GM21576 (cell line): ENCODE results near the gene UPF1.

Experiments used
- ATAC-seq: cut with Tn5 transposase; IDR thresholded peaks from one replicate; pipeline ENCODE4 v1.9.1; 2021; ENCODE audit warnings: mild to moderate bottlenecking, moderate library complexity; ENCODE audit not compliant: unreplicated experiment

The UPF1 gene

DNA sequence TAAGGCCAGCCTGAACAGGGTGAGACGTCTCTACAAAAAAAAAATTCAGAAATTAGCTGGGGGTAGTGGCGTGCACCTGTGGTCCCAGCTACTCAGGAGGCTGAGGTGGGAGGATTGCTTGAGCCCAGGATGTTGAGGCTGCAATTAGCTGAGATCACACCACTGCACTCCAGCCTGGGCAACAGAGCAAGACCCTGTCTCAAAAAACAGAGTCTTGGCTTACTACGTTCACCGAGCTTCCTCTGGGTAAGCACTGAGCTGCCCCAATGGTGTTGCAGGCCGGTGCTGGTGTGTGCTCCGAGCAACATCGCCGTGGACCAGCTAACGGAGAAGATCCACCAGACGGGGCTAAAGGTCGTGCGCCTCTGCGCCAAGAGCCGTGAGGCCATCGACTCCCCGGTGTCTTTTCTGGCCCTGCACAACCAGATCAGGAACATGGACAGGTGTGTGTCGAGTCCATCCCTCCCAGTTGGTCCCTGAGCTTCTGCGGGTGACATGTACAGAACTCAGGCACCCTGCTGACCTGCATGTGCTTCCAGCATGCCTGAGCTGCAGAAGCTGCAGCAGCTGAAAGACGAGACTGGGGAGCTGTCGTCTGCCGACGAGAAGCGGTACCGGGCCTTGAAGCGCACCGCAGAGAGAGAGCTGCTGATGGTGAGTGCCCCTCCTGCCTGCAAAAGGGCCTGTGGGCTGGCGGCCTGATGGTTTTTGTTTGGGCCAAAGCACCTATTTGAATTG, 24.1 kb downstream of the UPF1 start:
- no peak for ATAC-seq

DNA sequence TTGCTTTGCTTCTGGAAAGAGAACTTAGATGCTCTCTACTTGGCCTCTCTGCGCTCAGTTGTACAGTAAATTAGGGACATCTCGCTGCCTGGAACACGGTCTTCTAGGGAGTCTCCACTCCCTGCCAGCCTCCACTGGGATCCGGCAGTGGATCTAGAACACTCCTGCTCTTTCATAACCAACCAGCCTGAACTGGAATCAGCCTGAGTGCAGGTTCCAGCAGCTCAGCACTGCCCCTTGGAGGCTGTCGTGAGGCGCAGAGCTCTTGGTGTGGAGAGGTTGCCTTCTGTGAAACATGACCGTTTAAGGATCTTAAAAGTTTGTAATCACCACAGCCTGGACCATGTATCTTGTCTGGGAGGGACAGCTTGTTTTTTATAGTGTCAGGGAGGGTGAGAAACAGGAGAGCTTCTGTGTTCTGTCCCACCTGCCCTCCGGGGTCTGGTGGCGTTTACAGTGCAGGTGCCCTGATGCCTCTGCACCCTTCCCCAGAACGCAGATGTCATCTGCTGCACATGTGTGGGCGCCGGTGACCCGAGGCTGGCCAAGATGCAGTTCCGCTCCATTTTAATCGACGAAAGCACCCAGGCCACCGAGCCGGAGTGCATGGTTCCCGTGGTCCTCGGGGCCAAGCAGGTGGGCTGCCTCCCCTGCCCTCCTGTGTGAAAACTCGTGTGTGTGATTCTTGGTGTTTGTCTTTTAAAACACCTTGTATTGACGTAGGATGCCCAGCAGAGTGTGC, 24.8 kb downstream of the UPF1 start:
- ATAC-seq = no peak

DNA sequence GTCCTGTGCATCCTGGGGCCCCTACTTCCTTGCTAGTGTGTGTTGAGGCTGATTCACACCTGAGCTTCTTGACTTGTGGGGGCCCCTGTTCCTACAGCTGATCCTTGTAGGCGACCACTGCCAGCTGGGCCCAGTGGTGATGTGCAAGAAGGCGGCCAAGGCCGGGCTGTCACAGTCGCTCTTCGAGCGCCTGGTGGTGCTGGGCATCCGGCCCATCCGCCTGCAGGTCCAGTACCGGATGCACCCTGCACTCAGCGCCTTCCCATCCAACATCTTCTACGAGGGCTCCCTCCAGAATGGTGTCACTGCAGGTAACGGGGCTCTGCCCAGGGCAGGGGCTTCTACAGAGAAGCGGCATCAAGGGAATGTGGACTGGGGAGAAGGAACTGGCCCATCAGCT, 25.5 kb downstream of the UPF1 start:
- ATAC-seq = no peak

DNA sequence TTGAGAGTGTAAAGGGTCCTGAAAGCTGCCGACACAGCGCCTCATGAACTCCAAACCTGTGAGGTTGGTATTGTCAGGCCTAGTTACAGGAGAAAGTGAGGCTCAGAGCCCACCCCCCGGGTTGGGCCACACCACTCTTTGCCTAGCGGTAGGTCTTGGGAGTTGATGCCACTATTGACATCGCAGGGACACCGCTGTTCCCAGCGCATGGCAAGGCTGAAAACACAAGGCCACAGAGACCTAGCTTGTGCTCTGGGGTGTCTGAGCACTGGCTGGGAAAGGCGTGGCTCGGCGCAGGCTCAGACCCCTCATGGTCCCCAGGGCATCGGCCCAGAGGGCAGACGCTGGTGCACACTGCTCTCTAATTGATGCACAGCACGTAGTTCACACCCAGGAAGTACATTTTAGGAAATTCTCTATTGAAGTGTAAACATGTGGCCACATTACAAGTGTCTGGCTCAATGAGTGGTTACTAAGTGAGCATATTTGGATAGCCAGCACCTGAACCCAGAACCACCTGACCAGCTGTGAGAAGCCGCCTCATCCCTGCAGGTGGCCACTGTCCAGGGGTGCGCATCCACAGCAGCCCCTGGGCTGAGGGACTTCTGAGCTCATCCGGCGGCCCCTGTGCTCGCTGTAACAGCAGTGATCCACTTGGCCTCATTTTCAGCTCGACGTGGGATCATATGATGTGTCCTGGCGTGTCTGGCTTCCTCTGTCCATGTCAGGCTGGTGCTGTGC, 27.3 kb downstream of the UPF1 start:
- no peak for ATAC-seq

DNA sequence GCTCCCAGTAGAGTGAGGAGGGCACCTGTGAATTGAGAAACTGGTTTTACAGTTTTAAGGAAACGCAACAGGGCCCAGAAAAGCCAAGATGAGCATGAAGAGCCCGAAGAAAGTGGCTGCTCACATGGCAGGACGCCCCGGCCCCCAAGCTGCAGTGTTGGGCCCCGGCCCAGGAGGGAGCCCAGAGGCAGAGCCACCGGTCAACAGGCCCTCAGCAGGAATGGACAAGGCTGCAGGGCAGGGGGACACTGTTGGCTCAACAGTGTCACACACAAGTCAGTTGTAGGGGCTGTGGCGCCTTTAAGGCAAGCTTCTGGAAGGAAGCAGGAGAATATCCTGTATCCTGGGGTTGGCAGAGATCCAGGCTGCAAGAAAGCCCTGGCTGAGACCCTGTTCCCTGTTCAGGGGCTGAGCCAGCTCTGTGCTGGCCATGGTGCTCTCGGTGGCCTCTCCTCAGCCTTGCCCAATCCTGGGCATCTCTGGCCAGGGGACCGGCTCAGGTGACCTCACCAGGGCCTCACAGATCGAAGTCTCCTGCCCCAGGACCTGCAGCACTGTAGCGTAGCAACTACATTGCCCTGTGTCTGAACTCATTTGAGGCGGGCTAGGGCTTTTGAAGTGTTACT, 28.0 kb downstream of the UPF1 start:
- no peak for ATAC-seq

DNA sequence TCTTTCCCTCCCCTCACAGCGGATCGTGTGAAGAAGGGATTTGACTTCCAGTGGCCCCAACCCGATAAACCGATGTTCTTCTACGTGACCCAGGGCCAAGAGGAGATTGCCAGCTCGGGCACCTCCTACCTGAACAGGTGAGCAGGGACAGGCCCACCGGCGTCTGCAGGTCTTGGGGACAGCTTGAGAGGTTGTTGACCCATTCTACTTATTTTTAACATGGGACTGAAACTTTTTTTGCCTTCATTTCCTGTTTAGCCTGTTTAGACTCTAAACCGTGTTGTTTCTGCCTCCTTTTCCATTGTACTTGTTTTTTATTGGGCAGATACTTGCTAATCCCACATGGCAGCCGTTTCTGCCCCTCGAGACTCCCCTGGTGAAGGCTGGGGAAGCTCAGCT, 28.5 kb downstream of the UPF1 start:
- no peak for ATAC-seq

DNA sequence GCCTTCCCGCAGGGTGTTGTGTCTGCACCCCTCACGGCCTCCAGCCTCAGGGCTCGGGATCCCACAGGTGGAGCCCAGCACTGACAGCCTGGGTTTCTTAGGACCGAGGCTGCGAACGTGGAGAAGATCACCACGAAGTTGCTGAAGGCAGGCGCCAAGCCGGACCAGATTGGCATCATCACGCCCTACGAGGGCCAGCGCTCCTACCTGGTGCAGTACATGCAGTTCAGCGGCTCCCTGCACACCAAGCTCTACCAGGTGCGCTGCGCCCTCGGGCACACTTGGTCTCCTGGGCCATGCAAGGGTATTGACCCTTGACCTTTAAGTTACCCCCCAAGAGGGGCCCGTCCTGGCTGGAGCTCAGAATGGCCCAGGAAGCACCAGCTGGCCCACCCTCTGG, 29.0 kb downstream of the UPF1 start:
- no peak for ATAC-seq

DNA sequence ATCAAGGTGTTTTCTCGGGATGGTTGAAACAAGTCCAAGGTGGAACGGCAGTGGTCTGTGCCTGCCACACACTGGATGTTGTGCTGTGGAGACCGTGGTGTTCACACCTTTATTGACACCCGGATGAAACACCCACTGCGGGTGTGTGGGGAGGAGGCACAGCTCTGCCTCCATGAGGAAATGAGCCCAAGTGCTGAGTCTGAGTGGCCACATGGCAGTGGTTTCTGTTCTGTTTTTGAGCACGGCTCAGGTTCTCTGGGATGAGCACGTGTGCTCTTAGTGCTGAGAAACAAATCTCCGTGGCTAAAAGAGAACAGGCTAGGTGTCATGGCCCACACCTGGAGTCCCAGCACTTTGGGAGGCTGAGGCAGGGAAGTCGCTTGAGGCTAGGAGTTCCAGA, 29.5 kb downstream of the UPF1 start:
- ATAC-seq = no peak

DNA sequence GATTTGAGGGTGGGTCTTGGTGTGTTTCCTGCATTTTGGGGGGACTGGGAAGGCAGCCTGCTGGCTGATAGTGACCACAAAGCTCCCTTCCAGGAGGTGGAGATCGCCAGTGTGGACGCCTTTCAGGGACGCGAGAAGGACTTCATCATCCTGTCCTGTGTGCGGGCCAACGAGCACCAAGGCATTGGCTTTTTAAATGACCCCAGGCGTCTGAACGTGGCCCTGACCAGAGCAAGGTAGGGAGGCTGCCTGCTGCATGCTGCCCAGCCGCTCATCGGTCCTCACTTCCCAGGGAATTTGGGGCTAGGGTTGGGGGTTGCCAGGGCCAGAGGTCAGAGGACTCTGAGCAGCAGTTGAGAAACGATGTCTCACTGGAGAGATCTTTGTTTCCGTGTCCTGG, 30.2 kb downstream of the UPF1 start:
- no peak for ATAC-seq

DNA sequence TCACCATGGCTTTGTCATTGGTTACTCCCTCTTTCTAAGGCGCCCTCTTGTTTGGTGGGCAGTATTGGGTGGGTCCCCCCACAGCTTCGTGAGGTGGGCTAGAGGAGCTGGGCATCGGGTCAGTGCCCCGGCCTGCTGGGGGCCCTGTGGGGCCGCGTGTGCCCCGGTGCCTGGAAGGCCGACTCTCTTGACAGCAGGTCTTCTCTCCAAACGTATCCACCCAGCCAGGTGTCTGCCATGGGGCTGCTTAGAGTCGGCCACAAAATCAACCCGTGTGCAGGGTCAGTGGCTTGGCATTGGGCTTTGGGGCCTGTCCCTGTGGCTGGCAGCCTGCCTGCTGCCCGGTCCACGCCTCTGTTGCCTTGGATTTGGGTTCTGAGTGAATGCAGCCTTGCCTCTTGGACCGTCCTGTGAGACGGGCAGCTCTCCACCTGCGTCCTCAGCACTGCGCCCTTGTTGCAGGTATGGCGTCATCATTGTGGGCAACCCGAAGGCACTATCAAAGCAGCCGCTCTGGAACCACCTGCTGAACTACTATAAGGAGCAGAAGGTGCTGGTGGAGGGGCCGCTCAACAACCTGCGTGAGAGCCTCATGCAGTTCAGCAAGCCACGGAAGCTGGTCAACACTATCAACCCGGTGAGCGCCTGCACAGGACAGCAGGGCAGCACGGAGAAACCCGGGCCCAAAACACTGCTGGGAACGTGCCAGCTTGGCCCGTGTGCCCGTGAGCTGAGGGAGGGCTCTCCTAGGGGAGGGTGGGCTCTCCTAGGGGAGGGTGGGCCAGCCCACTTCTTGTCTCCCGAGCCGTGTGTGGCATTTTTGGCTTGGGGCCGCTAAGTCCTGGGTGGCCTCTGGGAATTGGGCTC, 31.4 kb downstream of the UPF1 start:
- ATAC-seq = no peak

DNA sequence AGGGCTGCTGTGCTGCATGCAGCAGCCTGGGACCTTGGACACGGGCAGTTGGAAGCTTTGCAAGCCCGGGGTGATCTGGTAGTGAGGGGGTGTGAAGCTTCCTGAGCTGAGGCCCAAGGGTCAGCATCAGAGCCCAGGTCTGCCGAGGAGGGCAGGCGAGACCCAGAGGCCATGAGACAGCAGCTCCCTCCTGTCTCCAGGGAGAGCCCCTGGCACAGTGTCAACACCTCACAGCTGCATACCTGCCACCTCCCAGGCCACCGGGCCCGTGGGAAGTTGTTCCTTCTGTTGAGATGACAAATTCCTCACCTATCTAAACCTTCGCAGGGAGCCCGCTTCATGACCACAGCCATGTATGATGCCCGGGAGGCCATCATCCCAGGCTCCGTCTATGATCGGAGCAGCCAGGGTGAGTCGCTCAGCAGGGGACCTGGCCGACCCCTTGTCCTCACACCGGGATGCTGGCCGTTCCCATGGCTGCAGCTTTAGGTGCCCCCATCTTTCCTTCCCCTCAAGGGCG, 32.1 kb downstream of the UPF1 start:
- no peak for ATAC-seq

DNA sequence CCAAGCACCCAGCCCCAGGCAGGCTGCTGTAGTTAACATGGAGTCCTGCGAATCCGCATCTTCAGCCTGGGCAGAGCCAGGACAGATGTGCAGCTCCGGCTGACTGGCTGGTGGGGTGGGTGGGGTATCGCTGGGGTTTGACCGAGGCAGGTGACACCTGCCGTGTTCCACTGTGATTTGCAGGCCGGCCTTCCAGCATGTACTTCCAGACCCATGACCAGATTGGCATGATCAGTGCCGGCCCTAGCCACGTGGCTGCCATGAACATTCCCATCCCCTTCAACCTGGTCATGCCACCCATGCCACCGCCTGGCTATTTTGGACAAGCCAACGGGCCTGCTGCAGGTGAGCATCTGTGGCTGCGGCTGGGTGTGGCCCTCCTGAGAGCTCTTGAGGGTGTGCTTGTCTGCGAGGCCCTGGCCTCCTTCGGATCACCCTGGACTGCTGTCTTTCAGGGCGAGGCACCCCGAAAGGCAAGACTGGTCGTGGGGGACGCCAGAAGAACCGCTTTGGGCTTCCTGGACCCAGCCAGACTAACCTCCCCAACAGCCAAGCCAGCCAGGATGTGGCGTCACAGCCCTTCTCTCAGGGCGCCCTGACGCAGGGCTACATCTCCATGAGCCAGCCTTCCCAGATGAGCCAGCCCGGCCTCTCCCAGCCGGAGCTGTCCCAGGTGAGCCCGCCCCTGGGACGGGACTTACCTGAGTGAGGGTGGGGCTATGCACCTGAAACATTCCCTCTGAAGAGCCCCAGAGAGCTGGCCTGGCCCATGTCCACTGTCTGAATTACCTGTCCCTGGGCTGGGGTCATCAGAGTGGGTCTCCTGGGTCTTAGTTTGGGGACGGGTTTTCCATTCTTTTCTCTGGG, 33.6 kb downstream of the UPF1 start:
- no peak for ATAC-seq

DNA sequence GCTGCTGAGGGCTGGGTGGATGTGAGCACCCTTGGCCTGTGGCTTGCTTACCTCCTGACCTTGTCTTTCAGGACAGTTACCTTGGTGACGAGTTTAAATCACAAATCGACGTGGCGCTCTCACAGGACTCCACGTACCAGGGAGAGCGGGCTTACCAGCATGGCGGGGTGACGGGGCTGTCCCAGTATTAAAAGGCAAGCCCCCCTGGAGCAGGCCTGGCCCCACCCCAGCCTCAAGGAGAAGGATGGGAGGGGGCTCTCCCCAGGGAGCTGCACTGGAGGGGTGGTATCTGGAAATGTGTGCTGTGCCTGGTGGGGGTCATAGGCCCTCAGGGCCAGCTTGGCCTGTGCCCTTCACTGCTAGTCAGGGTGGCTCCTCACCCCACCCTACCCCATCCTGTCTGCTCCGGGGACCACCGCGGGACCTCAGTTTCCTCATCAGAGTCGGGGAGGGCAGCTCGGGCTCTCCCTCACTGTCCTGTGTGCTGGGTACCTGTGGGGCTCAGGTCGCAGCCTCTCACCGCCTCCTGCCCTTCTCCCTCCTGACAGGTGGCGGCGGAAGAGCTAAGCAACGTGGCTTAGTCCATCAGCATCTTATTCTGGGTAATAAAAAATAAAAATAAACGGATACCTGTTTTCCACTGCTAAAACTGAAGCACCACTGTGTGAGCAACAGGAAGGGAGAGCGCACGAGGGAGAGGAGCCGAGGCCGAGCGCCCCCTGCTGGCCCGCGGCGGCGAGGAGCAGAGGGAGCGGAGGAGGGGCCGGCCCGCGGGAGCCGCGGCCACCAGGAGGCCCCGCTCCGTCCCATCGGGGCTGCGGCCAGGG, 34.4 kb downstream of the UPF1 start:
- no peak for ATAC-seq

DNA sequence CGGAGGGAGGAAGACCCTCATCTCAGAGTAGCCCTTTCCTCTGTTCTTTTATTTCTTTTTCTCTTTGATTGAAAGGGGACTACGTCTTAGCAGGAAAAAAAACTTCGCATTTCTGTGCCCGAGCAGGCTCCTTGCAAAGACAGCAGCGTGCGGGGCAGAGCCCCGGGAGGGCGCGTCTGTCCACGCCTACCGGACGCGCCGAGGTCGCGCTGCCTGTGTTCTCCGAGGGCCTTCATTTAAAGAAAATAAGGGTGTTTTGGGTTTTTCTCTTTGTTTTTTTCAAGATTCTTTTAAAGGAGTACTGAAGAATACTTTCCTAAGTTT, 35.0 kb downstream of the UPF1 start:
- ATAC-seq = no peak

DNA sequence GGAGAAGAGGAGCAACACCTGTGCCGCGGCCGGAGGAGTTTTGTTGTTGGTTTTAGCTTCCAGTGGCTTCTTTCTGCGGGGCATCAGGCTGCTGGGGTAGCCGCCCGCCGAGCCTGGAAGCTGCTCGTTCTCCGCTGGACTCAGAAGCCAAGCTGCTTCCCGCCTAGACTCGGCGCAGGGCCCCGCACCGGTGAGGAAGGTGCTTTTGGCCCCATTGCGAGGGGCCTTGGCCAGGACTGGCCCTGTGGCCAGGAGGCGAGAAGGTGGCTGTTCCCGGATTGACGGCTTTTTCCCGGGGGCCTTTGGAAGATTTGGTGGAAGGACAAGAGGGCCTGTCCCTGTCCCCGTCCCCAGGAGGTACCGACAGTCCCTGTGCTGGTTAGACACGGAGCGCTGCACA, 35.4 kb downstream of the UPF1 start:
- no peak for ATAC-seq

DNA sequence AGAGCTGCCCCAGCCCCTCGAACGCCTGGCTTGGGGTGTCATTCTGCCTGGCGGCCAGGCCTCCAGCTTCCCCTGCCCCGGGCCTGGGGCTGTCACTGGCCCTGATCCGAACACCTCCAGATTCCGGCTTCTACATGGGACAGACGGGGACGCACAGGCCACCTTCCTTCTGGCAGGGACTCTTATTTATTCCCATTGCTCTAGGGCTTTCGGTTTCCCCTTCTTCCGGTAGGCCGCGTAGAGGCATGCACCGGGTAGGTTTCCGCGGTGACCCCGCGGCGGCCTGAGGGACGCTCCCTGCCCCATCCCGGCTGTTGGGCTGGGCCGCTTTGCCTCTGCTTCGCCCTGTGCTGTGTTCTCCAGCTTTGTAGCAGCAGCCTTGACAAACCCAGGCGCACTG, 36.0 kb downstream of the UPF1 start:
- ATAC-seq = no peak

DNA sequence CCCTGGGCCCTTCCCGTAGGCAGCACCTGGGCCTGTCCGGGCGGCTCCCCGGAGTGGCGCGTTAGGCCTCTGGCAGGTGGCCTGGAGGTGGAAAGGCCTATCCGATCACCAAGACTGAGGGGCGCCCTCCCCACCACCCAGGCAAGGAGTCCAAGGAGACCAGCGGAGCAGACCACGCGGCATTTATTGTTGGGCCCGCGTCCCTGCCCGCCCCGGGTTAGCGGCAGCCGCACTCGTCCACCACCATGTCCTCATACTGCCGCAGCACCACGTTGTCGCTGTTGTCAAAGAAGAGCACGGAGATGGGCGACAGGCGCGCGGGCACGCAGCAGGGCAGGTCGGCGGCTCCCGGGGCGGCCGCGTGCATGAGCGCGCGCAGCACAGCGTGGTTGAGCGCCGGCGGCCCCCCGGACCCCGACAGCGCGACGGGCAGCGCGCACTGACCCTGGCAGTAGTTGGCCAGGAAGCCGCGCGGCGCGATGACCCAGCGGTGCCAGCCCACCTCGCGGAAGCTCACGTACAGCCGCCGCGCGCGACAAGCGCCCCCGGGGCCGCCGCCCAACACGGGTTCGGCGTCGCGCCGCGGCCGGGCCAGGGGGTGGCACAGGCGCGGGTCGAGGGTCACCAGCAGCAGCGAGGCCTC, 36.7 kb downstream of the UPF1 start:
- ATAC-seq = no peak

DNA sequence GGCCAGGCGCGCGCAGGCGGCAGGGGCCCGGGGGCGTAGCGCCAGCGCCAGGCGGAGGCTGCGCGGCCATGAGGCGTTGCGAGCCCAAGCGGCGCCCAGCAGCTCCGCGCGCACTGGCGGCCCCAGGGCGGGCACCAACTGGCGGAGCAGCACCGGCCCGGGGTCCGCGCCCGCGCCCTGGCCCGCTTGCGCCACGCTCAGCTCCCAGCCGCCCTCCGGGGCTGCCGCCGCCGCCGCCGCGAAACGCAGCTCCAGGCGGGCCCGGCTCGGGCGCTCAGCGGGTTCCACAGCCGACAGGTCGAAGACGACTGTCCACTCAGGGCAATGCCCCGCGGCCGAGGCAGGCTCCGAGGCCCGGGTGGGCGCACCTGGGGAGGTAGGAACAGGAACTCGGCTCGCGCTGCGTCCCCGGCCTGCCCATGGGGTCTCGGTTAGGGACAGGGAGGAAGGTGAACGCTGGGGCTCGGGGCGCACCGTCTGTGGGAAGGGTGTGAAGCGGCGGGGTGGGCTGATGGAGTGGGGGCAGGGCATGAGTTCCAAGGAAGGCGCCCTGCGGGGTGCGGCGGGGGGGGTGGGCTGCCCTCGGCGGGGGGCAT, 37.4 kb downstream of the UPF1 start:
- no peak for ATAC-seq
